HCT116 (cell line): ENCODE data around the gene IPO5.

ENCODE experiments used
- ELF1 ChIP-seq: IDR thresholded peaks from 2 replicates; pipeline ENCODE4 v1.6.1; 2012; ENCODE audit warnings: low read depth, borderline replicate concordance
- EZH2 ChIP-seq: fragments of 200-600 bp; sonication (generic); IDR thresholded peaks from 2 replicates; pipeline ENCODE4 v1.6.1; 2017; ENCODE audit warnings: antibody characterized with exemption, mixed run types
- POLR2A ChIP-seq: IDR thresholded peaks from 2 replicates; pipeline ENCODE4 v1.7.0; 2011; ENCODE audit warnings: borderline replicate concordance; ENCODE audit not compliant: insufficient read depth, insufficient read length; ENCODE audit errors: extremely low read depth
- POLR2AphosphoS5 ChIP-seq: IDR thresholded peaks from 2 replicates; pipeline ENCODE4 v1.6.1; 2011; ENCODE audit warnings: mild to moderate bottlenecking, low read depth, low read length, moderate library complexity
- RAD21 ChIP-seq: IDR thresholded peaks from 2 replicates; pipeline ENCODE4 v1.6.1; 2012; ENCODE audit warnings: low read depth, mild to moderate bottlenecking
- TCF7L2 ChIP-seq: IDR thresholded peaks from 2 replicates; pipeline ENCODE4 v1.7.0; 2011; ENCODE audit warnings: borderline replicate concordance, inconsistent platforms; ENCODE audit not compliant: insufficient read depth, insufficient read length; ENCODE audit errors: extremely low read depth
- TF ChIP-seq, protein P1 (sequence below), 3 experiments: fragments of 200-600 bp in 1 of 3; sonication (generic) in 1 of 3; IDR thresholded peaks in 2 of 3; conservative IDR thresholded peaks in 1 of 3; 2 replicates each; pipeline ENCODE4 v1.5.1; 2012 to 2017; ENCODE audit warnings: low read depth in 2 of 3, low read length in 2 of 3, antibody characterized with exemption in 1 of 3, borderline replicate concordance in 1 of 3, control low read depth in 1 of 3, mild to moderate bottlenecking in 1 of 3, mixed read lengths in 1 of 3, mixed run types in 1 of 3, moderate library complexity in 1 of 3; ENCODE audit not compliant: insufficient read depth in 1 of 3

DNA sequence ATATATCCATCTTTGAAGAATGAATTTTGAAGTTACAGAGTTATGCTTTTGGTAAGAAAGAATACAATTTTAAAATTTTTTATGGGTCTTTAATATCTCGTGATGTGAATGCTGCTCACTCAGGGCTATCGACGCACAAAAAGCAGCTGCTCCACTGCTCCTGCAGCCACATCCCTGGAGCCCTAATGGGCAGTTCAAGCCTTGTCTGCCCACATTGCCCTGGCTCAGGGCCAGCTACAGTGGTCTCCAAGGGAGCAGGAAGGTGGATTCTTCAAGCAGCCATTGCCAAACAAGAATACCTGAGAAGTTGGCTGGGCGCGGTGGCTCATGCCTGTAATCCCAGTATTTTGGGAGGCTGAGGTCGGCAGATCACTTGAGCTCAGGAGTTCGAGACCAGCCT, 85.8 kb downstream of the IPO5 start:
- TF ChIP-seq, protein P1, sequence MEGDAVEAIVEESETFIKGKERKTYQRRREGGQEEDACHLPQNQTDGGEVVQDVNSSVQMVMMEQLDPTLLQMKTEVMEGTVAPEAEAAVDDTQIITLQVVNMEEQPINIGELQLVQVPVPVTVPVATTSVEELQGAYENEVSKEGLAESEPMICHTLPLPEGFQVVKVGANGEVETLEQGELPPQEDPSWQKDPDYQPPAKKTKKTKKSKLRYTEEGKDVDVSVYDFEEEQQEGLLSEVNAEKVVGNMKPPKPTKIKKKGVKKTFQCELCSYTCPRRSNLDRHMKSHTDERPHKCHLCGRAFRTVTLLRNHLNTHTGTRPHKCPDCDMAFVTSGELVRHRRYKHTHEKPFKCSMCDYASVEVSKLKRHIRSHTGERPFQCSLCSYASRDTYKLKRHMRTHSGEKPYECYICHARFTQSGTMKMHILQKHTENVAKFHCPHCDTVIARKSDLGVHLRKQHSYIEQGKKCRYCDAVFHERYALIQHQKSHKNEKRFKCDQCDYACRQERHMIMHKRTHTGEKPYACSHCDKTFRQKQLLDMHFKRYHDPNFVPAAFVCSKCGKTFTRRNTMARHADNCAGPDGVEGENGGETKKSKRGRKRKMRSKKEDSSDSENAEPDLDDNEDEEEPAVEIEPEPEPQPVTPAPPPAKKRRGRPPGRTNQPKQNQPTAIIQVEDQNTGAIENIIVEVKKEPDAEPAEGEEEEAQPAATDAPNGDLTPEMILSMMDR (IDR thresholded peaks at IDR 0.05 in 2 of 3, conservative IDR thresholded peaks at IDR 0.05 in 1 of 3; ENCODE audit: borderline replicate concordance in 1 of 3, insufficient read depth in 1 of 3, low read depth in 2 of 3, low read length in 2 of 3) = no peak
- TF ChIP-seq EZH2 (no peak), ELF1 (no peak), POLR2AphosphoS5 (no peak), RAD21 (no peak), TCF7L2 (no peak), POLR2A (no peak)
